Measurements from ENCODE around the gene IFIT1. TPM values are rescaled to one million over a fixed set of nuclear protein-coding genes. Genes with fewer than 3 reads are reported as not detected.

IFIT1 gene
- total and polyA plus RNA-seq, 9 of the 15 experiments (the other 6 are each of a cell fraction or from before 2014, with no cell fraction given), result 0.03 to 0.40 (median 0.18) TPM

GRCh38 chr10:89352802-89353201 lies 39.6 kb upstream of the IFIT1 start (continued):
- TF ChIP-seq MIER1 (IDR thresholded peaks at IDR 0.05; ENCODE audit: low read depth) (no peak), NFE2 (IDR thresholded peaks at IDR 0.05; ENCODE audit: low read depth) (peak; percentile 83), EP300 (IDR thresholded peaks at IDR 0.05; ENCODE audit: low read length) (peak; percentile 39; the same call in 1 of the 2 replicates), ZNF347 (CRISPR knock-in tag; IDR thresholded peaks at IDR 0.05; ENCODE audit: low read depth) (no peak), TRIM28 (IDR thresholded peaks at IDR 0.05) (peak; percentile 33; the same call in 1 of the 2 replicates), ATF3 (IDR thresholded peaks at IDR 0.05) (no peak), ATF3 (CRISPR knock-in tag; conservative IDR thresholded peaks at IDR 0.05) (no peak), MAFF (IDR thresholded peaks at IDR 0.05; ENCODE audit: low read length) (peak; percentile 33; the same call in 1 of the 2 replicates), HOXB6 (CRISPR knock-in tag; IDR thresholded peaks at IDR 0.05; ENCODE audit: borderline replicate concordance) (no peak), PHF8 (IDR thresholded peaks at IDR 0.05; ENCODE audit: borderline replicate concordance, low read length) (no peak), ZSCAN32 (CRISPR knock-in tag; IDR thresholded peaks at IDR 0.05) (no peak), ZNF121 (CRISPR knock-in tag; conservative IDR thresholded peaks at IDR 0.05) (no peak), CBX8 (IDR thresholded peaks at IDR 0.05; ENCODE audit: borderline replicate concordance, extremely low read depth, low read depth, low read length, poor library complexity, severe bottlenecking) (no peak), RNF219 (CRISPR knock-in tag; IDR thresholded peaks at IDR 0.05) (no peak), PPARD (CRISPR knock-in tag; IDR thresholded peaks at IDR 0.05) (no peak), THRB (CRISPR knock-in tag; conservative IDR thresholded peaks at IDR 0.05) (no peak), ZC3H8 (IDR thresholded peaks at IDR 0.05) (no peak), ZNF140 (CRISPR knock-in tag; IDR thresholded peaks at IDR 0.05) (no peak), ESRRB (CRISPR knock-in tag; IDR thresholded peaks at IDR 0.05; ENCODE audit: borderline replicate concordance) (no peak), EZH2 (IDR thresholded peaks at IDR 0.05; ENCODE audit: borderline replicate concordance, low read depth, low read length) (no peak), CBX2 (IDR thresholded peaks at IDR 0.05; ENCODE audit: insufficient read depth, low read length, poor library complexity, severe bottlenecking) (no peak)
